KMS-11 (cell line): Measurements from ENCODE around the gene TLR1.

Experiments
- H2AFZ ChIP-seq: fragments of 200-600 bp; sonication (generic); 2 replicates; pipeline ENCODE4 v1.6.1; 2016; ENCODE audit warnings: antibody characterized with exemption, mixed run types, low read depth
- H3K27ac ChIP-seq: fragments of 200-600 bp; sonication (generic); 2 replicates; pipeline ENCODE4 v1.6.1; 2016; ENCODE audit warnings: mild to moderate bottlenecking, mixed run types
- H3K27me3 ChIP-seq: fragments of 200-600 bp; sonication (generic); 2 replicates; pipeline ENCODE4 v1.6.1; 2017; ENCODE audit warnings: mild to moderate bottlenecking, low read depth, mixed run types, moderate library complexity; ENCODE audit not compliant: insufficient read depth
- H3K36me3 ChIP-seq: fragments of 200-600 bp; sonication (generic); 2 replicates; pipeline ENCODE4 v1.6.1; 2017; ENCODE audit warnings: mild to moderate bottlenecking, mixed run types; ENCODE audit not compliant: insufficient read depth
- H3K4me1 ChIP-seq: fragments of 200-600 bp; sonication (generic); 2 replicates; pipeline ENCODE4 v1.6.1; 2016; ENCODE audit warnings: mild to moderate bottlenecking, low read depth, mixed run types; ENCODE audit not compliant: poor library complexity, severe bottlenecking
- H3K4me2 ChIP-seq: fragments of 200-600 bp; sonication (generic); 2 replicates; pipeline ENCODE4 v1.7.0; 2016; ENCODE audit warnings: mild to moderate bottlenecking, mixed run types
- H3K4me3 ChIP-seq: fragments of 200-600 bp; sonication (generic); IDR thresholded peaks from 2 replicates; pipeline ENCODE4 v1.6.1; 2017; ENCODE audit warnings: low read depth, low read length, mixed read lengths; ENCODE audit not compliant: insufficient read depth
- H3K79me2 ChIP-seq: fragments of 200-600 bp; sonication (generic); 2 replicates; pipeline ENCODE4 v1.6.1; 2016; ENCODE audit warnings: low read depth, mixed run types; ENCODE audit not compliant: insufficient read depth
- H3K9ac ChIP-seq: fragments of 200-600 bp; sonication (generic); 2 replicates; pipeline ENCODE4 v1.6.1; 2016; ENCODE audit warnings: mild to moderate bottlenecking, mixed run types
- H4K20me1 ChIP-seq: fragments of 200-600 bp; sonication (generic); 2 replicates; pipeline ENCODE4 v1.6.1; 2016; ENCODE audit warnings: mild to moderate bottlenecking, mixed run types; ENCODE audit not compliant: insufficient read depth
- TF ChIP-seq, protein P1 (sequence below): fragments of 200-600 bp; sonication (generic); conservative IDR thresholded peaks from 2 replicates; pipeline ENCODE4 v1.6.1; 2017; ENCODE audit warnings: low read depth, mild to moderate bottlenecking, antibody characterized with exemption, low read length, moderate library complexity, mixed read lengths

The TLR1 gene

DNA sequence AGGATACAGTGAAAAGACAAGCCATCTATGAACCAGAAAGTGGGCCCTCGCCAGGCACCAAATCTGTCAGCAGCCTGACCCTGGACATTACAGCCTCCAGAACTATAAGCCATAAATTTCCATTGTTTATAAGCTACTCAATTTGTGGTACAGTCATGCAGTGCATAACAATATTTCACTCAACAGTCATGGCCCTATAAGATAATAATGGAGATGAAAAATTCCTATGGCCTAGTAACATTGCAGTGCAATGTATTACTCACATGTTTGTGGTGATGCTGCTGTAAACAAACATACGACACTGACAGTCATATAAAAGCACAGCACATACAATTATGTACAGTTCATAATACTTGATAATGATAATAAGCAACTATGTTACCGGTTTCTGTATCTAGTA lies 17.1 kb upstream of the TLR1 start:
- Histone ChIP-seq H3K79me2 (no peaks in the 10 kb centered on the region), H4K20me1 (no peaks in the 10 kb centered on the region), H3K4me2 (no peak overlapping the region), H3K4me3 (no peak overlapping the region), H3K36me3 (no peaks in the 10 kb centered on the region), H3K27ac (no peak overlapping the region), H3K4me1 (peaks cover 8% of the 10 kb centered on the region), H3K9ac (no peak overlapping the region), H2AFZ (no peak overlapping the region), H3K27me3 (no peaks in the 10 kb centered on the region)
- TF ChIP-seq, protein P1, sequence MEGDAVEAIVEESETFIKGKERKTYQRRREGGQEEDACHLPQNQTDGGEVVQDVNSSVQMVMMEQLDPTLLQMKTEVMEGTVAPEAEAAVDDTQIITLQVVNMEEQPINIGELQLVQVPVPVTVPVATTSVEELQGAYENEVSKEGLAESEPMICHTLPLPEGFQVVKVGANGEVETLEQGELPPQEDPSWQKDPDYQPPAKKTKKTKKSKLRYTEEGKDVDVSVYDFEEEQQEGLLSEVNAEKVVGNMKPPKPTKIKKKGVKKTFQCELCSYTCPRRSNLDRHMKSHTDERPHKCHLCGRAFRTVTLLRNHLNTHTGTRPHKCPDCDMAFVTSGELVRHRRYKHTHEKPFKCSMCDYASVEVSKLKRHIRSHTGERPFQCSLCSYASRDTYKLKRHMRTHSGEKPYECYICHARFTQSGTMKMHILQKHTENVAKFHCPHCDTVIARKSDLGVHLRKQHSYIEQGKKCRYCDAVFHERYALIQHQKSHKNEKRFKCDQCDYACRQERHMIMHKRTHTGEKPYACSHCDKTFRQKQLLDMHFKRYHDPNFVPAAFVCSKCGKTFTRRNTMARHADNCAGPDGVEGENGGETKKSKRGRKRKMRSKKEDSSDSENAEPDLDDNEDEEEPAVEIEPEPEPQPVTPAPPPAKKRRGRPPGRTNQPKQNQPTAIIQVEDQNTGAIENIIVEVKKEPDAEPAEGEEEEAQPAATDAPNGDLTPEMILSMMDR: no peak

DNA sequence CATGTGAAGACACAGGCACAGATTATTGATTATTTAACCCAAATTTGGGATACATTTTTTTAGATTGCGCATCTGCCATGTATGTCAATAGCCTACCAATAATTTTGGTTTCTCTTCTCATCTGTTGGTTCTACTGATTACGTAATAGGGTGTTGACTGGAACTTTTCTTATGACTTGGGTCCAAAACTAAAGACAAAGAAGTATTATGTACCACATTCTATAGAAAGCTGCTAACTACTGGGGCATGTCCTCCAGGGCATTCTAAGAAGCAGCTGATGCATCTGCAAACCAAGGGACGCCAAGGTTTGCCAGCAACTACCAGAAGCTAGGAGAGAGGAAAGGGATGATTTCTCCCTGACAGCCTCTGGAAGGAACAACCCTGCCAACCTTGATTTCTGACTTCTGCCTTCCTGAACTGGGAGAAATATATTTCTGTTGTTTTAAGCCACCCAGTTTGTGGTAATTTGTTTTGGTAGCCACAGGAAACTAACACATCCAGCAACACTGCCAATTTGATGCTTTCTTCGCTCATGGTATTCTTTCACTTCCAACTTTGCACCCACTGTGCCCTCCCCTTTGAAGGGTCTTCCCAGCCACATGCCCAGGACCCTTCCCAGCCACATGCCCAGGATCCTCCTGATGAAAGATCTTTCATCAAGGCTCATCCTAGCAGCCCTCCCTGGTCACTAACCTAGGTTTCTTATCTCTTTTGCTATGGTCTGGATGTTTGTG lies 15.9 kb upstream of the TLR1 start:
- Histone ChIP-seq H3K79me2 (no peaks in the 10 kb centered on the region), H3K27me3 (no peaks in the 10 kb centered on the region), H2AFZ (no peak overlapping the region), H3K27ac (no peak overlapping the region), H3K36me3 (no peaks in the 10 kb centered on the region), H3K4me1 (peaks cover 8% of the 10 kb centered on the region), H3K9ac (no peak overlapping the region), H3K4me2 (no peak overlapping the region), H3K4me3 (no peak overlapping the region), H4K20me1 (no peaks in the 10 kb centered on the region)
- TF ChIP-seq, protein P1: no peak

DNA sequence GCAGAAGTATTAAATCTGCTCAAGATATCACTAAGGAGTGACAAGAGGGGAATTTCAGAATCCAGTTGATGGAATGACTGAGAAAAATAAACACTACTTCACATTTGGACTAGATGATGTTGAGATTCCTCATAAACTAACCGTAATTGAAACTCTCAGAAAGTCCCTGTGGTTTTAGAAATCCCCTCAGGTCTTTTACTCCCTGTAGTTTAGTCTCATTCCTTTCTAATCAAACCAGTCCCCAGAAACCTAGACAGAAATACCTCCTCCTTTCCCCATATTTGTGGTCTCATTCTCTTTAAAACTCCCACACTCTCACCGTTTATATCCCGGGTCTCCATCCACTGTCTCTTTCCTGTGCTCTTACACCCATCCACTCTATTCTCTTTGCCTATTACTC lies 15.0 kb upstream of the TLR1 start:
- no peak overlapping the region for H2AFZ ChIP-seq
- no peak overlapping the region for H3K4me3 ChIP-seq
- no peaks in the 10 kb centered on the region for H3K36me3 ChIP-seq
- peaks cover 8% of the 10 kb centered on the region for H3K4me1 ChIP-seq
- H4K20me1 ChIP-seq: no peaks in the 10 kb centered on the region
- no peaks in the 10 kb centered on the region for H3K79me2 ChIP-seq
- no peak overlapping the region for H3K27ac ChIP-seq
- no peak overlapping the region for H3K9ac ChIP-seq
- no peaks in the 10 kb centered on the region for H3K27me3 ChIP-seq
- H3K4me2 ChIP-seq: no peak overlapping the region
- TF ChIP-seq, protein P1: no peak

DNA sequence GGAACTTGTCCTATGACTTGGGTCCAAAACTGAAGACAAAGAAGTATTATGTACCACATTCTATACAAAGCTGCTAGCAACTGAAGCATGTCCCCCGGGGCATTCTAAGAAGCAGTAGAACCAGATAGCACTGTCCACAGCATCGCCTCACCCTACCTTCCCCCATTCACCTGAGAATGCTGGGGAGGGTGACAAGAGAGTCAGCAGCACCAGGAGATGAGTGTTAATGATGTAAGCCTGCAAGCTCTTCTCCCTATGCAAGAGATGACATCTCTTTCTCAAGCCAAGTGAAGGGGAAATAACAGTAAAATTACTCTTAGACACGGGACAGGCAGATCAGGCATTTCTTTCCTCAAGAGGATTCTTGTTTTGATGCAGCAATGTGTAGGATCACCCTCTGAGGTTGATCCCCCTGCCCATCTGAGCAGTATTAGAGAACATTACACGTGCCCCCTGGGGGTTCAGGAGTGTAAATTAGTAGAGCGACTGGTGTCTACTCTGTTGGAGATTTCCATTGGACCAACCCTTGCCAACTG lies 13.9 kb upstream of the TLR1 start:
- H3K27ac ChIP-seq: no peak overlapping the region
- TF ChIP-seq, protein P1: no peak
- H3K4me3 ChIP-seq: no peak overlapping the region
- no peaks in the 10 kb centered on the region for H3K79me2 ChIP-seq
- H3K27me3 ChIP-seq: no peaks in the 10 kb centered on the region
- no peaks in the 10 kb centered on the region for H3K36me3 ChIP-seq
- H3K9ac ChIP-seq: no peak overlapping the region
- no peaks in the 10 kb centered on the region for H4K20me1 ChIP-seq
- H2AFZ ChIP-seq: no peak overlapping the region
- peaks cover 8% of the 10 kb centered on the region for H3K4me1 ChIP-seq
- H3K4me2 ChIP-seq: no peak overlapping the region
